Neural progenitor cell (in vitro differentiated cells): ENCODE results near the gene SHOC2. TPM values are rescaled to one million over a fixed set of nuclear protein-coding genes. Genes with fewer than 3 reads are reported as not detected.

ENCODE experiments used
- DNase-seq: peaks from one replicate; pipeline ENCODE4 v3.0.0-alpha.2; 2016; ENCODE audit warnings: low spot score
- H2AFZ ChIP-seq: fragments of 200-600 bp; sonication (generic); replicated peaks from 2 replicates; pipeline ENCODE4 v1.6.1; 2016; ENCODE audit warnings: antibody characterized with exemption
- H3F3A ChIP-seq: fragments of 200-600 bp; sonication (generic); 2 replicates; pipeline ENCODE4 v1.6.1; 2016; ENCODE audit warnings: antibody characterized with exemption, low read depth
- H3K27ac ChIP-seq: fragments of 200-600 bp; sonication (generic); 2 replicates; pipeline ENCODE4 v1.5.1; 2016; ENCODE audit warnings: mild to moderate bottlenecking
- H3K27me3 ChIP-seq: fragments of 200-600 bp; sonication (generic); 2 replicates; pipeline ENCODE4 v1.6.1; 2016; ENCODE audit warnings: mild to moderate bottlenecking, moderate library complexity
- H3K36me3 ChIP-seq: fragments of 200-600 bp; sonication (generic); 2 replicates; pipeline ENCODE4 v1.5.1; 2016
- H3K4me1 ChIP-seq: fragments of 200-600 bp; sonication (generic); 2 replicates; pipeline ENCODE4 v1.6.1; 2016; ENCODE audit warnings: mixed run types
- H3K4me2 ChIP-seq: fragments of 200-600 bp; sonication (generic); 2 replicates; pipeline ENCODE4 v1.6.1; 2016
- H3K4me3 ChIP-seq: fragments of 200-600 bp; sonication (generic); 2 replicates; pipeline ENCODE4 v1.5.1; 2016
- H3K79me2 ChIP-seq: fragments of 200-600 bp; sonication (generic); 2 replicates; pipeline ENCODE4 v1.6.1; 2016; ENCODE audit warnings: low read depth
- H3K9ac ChIP-seq: fragments of 200-600 bp; sonication (generic); 2 replicates; pipeline ENCODE4 v1.6.1; 2016
- H3K9me3 ChIP-seq: fragments of 200-600 bp; sonication (generic); 2 replicates; pipeline ENCODE4 v1.5.1; 2016; ENCODE audit warnings: low read depth
- H4K20me1 ChIP-seq: fragments of 200-600 bp; sonication (generic); 2 replicates; pipeline ENCODE4 v1.6.1; 2016; ENCODE audit warnings: low read depth
- H3K27ac Mint-ChIP-seq: 3 replicates; pipeline ENCODE4 v1.8.0; 2021; ENCODE audit warnings: mixed read lengths
- H3K27me3 Mint-ChIP-seq: 2 replicates; pipeline ENCODE4 v1.8.0; 2022; ENCODE audit warnings: low read depth, mild to moderate bottlenecking, inconsistent platforms, moderate library complexity, mixed read lengths; ENCODE audit not compliant: insufficient read depth
- H3K36me3 Mint-ChIP-seq: 3 replicates; pipeline ENCODE4 v1.8.0; 2021; ENCODE audit warnings: mixed read lengths
- H3K4me1 Mint-ChIP-seq: 3 replicates; pipeline ENCODE4 v1.8.0; 2021; ENCODE audit warnings: mixed read lengths
- H3K4me3 Mint-ChIP-seq: 3 replicates; pipeline ENCODE4 v1.8.0; 2021; ENCODE audit warnings: mild to moderate bottlenecking, moderate library complexity, mixed read lengths
- H3K9me3 Mint-ChIP-seq: 3 replicates; pipeline ENCODE4 v1.8.0; 2020; ENCODE audit warnings: mixed read lengths
- CTCF ChIP-seq: fragments of 200-600 bp; sonication (generic); IDR thresholded peaks from 2 replicates; pipeline ENCODE4 v1.5.1; 2017; ENCODE audit warnings: antibody characterized with exemption, mild to moderate bottlenecking
- EZH2 ChIP-seq: fragments of 200-600 bp; sonication (generic); IDR thresholded peaks from 2 replicates; pipeline ENCODE4 v1.6.1; 2017; ENCODE audit warnings: antibody characterized with exemption, mild to moderate bottlenecking, moderate library complexity
- EZH2phosphoT487 ChIP-seq: fragments of 200-600 bp; sonication (generic); IDR thresholded peaks from 2 replicates; pipeline ENCODE4 v1.6.1; 2017; ENCODE audit warnings: antibody characterized with exemption
- total RNA-seq: library from RNA; depleted of rRNA; stranded (reverse); fragments of >200 nt; gene quantifications from 2 replicates; pipeline ENCODE4 v1.2.3, GENCODE V29; 2015; ENCODE audit warnings: low replicate concordance

SHOC2 gene
- total RNA-seq, 1 donor from 2014 or later = 54.9 TPM

- H3K4me1 Mint-ChIP-seq = no peaks in the 10 kb centered on the region
- Histone ChIP-seq H3K79me2 (peaks cover 98% of the 10 kb centered on the region), H2AFZ (no peak overlapping the region), H3K27me3 (no peaks in the 10 kb centered on the region), H3K9me3 (no peaks in the 10 kb centered on the region), H3K4me3 (no peak overlapping the region), H3K4me2 (no peak overlapping the region), H4K20me1 (peaks cover 33% of the 10 kb centered on the region), H3K9ac (no peak overlapping the region), H3K4me1 (peaks cover 8% of the 10 kb centered on the region), H3F3A (no peaks in the 10 kb centered on the region), H3K36me3 (no peaks in the 10 kb centered on the region), H3K27ac (no peak overlapping the region)
- peaks cover 20% of the 10 kb centered on the region for H3K36me3 Mint-ChIP-seq
- no peak overlapping the region for H3K4me3 Mint-ChIP-seq
- no peaks in the 10 kb centered on the region for H3K27me3 Mint-ChIP-seq
- no peak for DNase-seq
- H3K9me3 Mint-ChIP-seq = peaks cover 5% of the 10 kb centered on the region
- TF ChIP-seq CTCF (no peak), EZH2phosphoT487 (no peak), EZH2 (no peak)
- H3K27ac Mint-ChIP-seq = no peak overlapping the region
Observed at GRCh38 chr10:110973400-110973799, 54.0 kb downstream of the SHOC2 start.

GRCh38 chr10:110976577-110976976, 57.2 kb downstream of the SHOC2 start:
- Mint-ChIP-seq H3K4me3 (no peak overlapping the region), H3K27ac (no peak overlapping the region), H3K9me3 (peaks cover 7% of the 10 kb centered on the region), H3K4me1 (no peaks in the 10 kb centered on the region), H3K27me3 (no peaks in the 10 kb centered on the region), H3K36me3 (peaks cover 26% of the 10 kb centered on the region)
- Histone ChIP-seq H3K79me2 (peaks cover 92% of the 10 kb centered on the region), H3K9me3 (no peaks in the 10 kb centered on the region), H3K4me2 (no peak overlapping the region), H2AFZ (no peak overlapping the region), H4K20me1 (peaks cover 15% of the 10 kb centered on the region), H3K27ac (no peak overlapping the region), H3K36me3 (no peaks in the 10 kb centered on the region), H3K27me3 (no peaks in the 10 kb centered on the region), H3F3A (no peaks in the 10 kb centered on the region), H3K9ac (no peak overlapping the region), H3K4me1 (no peaks in the 10 kb centered on the region), H3K4me3 (no peak overlapping the region)
- no peak for DNase-seq
- TF ChIP-seq EZH2 (no peak), EZH2phosphoT487 (no peak), CTCF (no peak)

GRCh38 chr10:110977662-110978061, 58.3 kb downstream of the SHOC2 start:
- H4K20me1 ChIP-seq = peaks cover 9% of the 10 kb centered on the region
- H3K27ac Mint-ChIP-seq = no peak overlapping the region

More at GRCh38 chr10:110977662-110978061, 58.3 kb downstream of the SHOC2 start:
- peaks cover 7% of the 10 kb centered on the region for H3K9me3 Mint-ChIP-seq
- H3K36me3 Mint-ChIP-seq = peaks cover 26% of the 10 kb centered on the region
- Histone ChIP-seq H2AFZ (no peak overlapping the region), H3K4me1 (no peaks in the 10 kb centered on the region), H3K27ac (no peak overlapping the region), H3K36me3 (peaks cover 1% of the 10 kb centered on the region), H3K79me2 (peaks cover 83% of the 10 kb centered on the region), H3K27me3 (no peaks in the 10 kb centered on the region), H3K4me3 (no peak overlapping the region), H3K9me3 (no peaks in the 10 kb centered on the region), H3K4me2 (no peak overlapping the region), H3F3A (no peaks in the 10 kb centered on the region), H3K9ac (no peak overlapping the region)
- no peak for TF ChIP-seq CTCF
- no peak for TF ChIP-seq EZH2
- TF ChIP-seq EZH2phosphoT487 = no peak
- no peak for DNase-seq
- H3K27me3 Mint-ChIP-seq = no peaks in the 10 kb centered on the region
- H3K4me1 Mint-ChIP-seq = no peaks in the 10 kb centered on the region
- H3K4me3 Mint-ChIP-seq = no peak overlapping the region
